SK-N-SH treated with all-trans-retinoic acid at 6 μM for 48 hours (cell line): Measurements from ENCODE around the gene ZC4H2.

ENCODE experiments used
- ESRRG ChIP-seq: fragments of 250-450 bp; sonication (Bioruptor Pico); IDR thresholded peaks from 2 replicates; pipeline ENCODE4 v1.6.1; 2021; ENCODE audit warnings: mild to moderate bottlenecking
- PATZ1 ChIP-seq: fragments of 250-450 bp; sonication (Bioruptor Pico); IDR thresholded peaks from 2 replicates; pipeline ENCODE4 v1.8.0; 2020; ENCODE audit warnings: mild to moderate bottlenecking, moderate library complexity, borderline replicate concordance

GRCh38 chrX:65014230-65014629, 38.0 kb upstream of the ZC4H2 start:
- TF ChIP-seq ESRRG (CRISPR knock-in tag) (no peak), PATZ1 (CRISPR knock-in tag) (no peak)
